Keratinocyte (primary cell): Measurements from ENCODE around the gene CTCFL.

ENCODE experiments used
- CTCF ChIP-seq, 3 experiments: IDR thresholded peaks in 1 of 3; conservative IDR thresholded peaks in 1 of 3; optimal IDR thresholded peaks in 1 of 3; 2 replicates in 2 of 3; 3 replicates in 1 of 3; pipeline versions ENCODE3 to v1.5.1; 2011; ENCODE audit warnings: low read length in 3 of 3, mild to moderate bottlenecking in 3 of 3, moderate library complexity in 2 of 3, control low read depth in 1 of 3, inconsistent platforms in 1 of 3; ENCODE audit not compliant: insufficient read depth in 2 of 3; ENCODE audit errors: extremely low read depth in 1 of 3
- EZH2 ChIP-seq: IDR thresholded peaks from one replicate; pipeline ENCODE4 v1.6.1; 2012; ENCODE audit warnings: inconsistent platforms, mild to moderate bottlenecking, low read length, moderate library complexity

- no peak for TF ChIP-seq CTCF (optimal IDR thresholded peaks at IDR 0.05 in 1 of 3, IDR thresholded peaks at IDR 0.05 in 1 of 3, conservative IDR thresholded peaks at IDR 0.05 in 1 of 3; ENCODE audit: extremely low read depth in 1 of 3, insufficient read depth in 2 of 3, low read length in 3 of 3)
- no peak for TF ChIP-seq EZH2
Observed at GRCh38 chr20:57557926-57558613, 33.1 kb upstream of the CTCFL start.
